ENCODE data around the gene CYP27A1.

The CYP27A1 gene

GRCh38 chr2:218776488-218776887 lies 5.5 kb upstream of the CYP27A1 start:
- DNase-seq, result no peak

DNA sequence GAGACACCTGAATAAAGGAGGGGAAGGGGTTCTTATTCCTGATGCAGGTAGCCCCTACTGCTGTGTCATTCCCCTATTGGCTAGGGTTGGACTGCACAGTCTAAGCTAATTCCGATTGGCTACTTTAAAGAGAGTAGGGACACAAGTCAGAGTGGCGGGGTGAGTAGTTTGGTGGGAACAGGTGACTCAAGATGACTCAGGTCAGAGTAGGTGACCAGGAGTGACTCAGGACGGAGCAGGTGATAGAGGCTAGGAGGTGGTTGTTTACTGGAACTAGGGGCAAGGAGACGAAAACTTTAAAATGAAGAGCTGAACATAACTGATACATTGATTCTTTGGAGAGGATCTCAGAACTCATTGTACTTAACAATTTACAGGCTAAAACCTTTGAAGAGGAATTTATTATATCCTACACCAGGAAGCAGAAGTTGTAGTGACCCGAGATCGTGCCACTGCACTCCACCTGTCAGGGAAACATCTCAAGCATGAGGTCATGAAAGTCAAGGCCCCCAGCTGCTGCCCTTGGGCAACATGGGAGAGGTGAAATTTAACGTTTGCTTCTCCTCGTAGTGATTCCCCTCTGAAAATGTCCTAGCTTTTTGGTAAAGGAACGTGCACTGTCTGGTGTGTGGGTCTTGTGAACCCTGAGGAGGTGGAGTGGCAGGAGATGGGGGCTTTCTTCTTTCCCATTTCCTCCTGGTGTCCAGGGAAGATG lies 4.5 kb upstream of the CYP27A1 start:
- no peak for DNase-seq

- no peak for DNase-seq
Observed at GRCh38 chr2:218780046-218780445, 1.9 kb upstream of the CYP27A1 start.

DNA sequence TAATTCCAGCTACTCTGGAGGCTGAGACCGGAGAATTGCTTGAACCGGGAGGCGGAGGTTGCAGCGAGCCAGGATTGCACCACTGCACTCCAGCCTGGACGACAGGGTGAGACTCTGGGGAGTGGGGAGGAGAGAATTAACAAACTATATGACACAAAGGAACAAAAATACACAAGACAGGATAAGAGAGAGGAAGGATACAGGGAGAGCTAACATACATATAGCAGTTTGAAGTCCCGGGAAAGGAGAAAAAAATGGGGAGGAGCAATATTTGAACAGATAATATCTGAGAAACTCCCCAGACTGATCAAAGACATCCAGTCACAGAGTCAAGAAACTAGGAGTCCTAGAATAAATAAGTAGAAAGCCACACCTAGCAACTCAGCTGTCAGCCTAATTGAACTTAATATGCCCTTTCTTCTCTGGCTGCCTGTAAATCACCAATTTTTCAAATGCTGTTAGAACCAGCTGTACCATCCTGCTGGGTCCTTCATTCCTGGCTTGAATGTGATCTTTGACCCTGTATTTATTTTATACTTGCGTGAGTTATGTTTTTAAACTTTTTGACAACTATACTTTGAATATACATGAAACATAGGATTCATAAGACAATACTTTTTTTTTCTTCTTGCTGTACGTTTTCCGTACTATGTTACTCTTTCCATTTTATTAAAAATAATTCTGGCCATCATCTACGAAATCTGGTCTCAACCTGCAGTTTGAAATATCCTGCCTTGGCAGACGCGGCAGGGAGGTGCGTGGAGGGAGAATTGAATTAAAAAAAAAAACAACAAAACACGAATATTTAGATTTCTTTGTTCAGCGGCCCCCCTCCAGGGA lies 876 bp upstream of the CYP27A1 start:
- no peak for DNase-seq

- DNase-seq, result no peak
Observed at GRCh38 chr2:218782528-218782844, 539 bp downstream of the CYP27A1 start.

DNA sequence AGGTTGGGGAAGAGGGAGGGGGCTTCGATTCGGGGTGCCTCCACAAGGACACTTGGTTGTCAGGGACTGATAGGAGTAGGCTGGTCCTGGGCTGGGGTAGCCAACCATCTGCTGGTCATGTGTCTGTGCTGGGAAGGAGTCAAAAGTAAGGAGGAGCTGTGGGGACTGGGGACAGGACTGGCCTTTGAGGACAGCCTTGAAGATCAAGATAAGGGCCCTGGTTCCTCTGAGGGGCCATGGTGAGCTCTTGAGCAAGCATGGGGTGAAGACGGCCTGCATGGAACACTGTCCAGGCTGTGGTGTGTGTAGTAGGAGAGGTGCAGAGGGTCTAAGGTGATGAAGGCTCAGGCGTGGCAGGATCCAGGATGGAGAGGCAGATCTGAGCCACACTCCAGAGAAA lies 1.7 kb downstream of the CYP27A1 start:
- DNase-seq, result no peak

GRCh38 chr2:218785103-218785502 lies 3.2 kb downstream of the CYP27A1 start:
- DNase-seq, result no peak

GRCh38 chr2:218786133-218786532 lies 4.2 kb downstream of the CYP27A1 start:
- DNase-seq, result no peak

DNA sequence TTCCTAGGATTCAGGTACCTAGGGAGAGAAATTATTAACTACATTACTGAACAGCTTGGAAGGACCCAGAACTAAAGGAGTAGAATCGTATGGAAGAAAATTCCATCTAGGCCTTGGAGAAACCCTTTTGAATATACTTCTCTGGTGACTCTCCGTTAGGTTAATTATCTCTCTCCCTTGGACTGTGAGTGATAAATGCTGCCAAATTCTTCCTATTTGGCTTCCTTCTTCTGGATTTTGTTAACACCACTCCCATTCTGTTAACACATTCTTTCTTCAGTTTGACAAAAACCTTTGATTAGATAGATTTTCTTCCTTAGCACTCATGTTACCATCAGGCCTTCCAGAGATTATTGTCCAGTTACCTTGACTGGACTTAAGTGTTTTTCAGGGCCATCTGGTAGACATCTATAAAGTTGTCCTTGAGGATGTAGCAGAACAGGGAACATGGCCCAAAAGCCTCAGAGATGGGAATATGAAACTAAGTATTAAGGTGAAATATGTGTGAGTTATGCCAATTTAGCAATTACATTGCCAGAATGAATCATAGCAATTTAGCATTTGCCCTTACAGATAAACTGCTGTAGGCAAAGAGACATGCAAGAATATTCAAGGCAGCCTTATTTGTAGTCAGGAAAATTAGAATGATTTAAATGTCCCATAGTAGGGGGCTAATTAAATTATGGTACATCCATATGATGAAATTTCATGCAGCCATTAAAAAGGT lies 6.7 kb downstream of the CYP27A1 start:
- no peak for DNase-seq

- no peak for DNase-seq
Observed at GRCh38 chr2:218792433-218792832, 10.5 kb downstream of the CYP27A1 start.

GRCh38 chr2:218796691-218797090 lies 14.7 kb downstream of the CYP27A1 start:
- no peak for DNase-seq

- DNase-seq, result no peak
Observed at GRCh38 chr2:218798767-218799504, 17.0 kb downstream of the CYP27A1 start.

DNA sequence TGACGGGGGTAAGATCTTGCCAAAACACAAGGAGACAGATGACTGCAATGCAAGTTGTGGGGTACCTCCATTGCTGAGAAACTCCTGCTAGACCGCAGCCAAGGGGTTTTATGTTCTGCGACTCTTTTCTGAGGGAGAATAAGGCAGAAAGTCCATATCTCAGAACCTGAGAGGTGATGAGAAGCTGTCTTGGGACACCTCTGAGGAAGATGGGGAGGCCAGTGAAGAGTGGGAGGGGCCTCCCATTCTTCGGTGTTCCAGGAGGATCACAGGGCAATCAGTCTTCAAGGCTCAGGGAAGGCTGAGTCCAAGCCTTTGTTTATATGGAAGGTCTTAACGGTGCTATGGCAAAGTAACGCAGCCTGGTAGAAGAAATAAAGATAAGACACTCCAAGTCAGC lies 18.0 kb downstream of the CYP27A1 start:
- no peak for DNase-seq

DNA sequence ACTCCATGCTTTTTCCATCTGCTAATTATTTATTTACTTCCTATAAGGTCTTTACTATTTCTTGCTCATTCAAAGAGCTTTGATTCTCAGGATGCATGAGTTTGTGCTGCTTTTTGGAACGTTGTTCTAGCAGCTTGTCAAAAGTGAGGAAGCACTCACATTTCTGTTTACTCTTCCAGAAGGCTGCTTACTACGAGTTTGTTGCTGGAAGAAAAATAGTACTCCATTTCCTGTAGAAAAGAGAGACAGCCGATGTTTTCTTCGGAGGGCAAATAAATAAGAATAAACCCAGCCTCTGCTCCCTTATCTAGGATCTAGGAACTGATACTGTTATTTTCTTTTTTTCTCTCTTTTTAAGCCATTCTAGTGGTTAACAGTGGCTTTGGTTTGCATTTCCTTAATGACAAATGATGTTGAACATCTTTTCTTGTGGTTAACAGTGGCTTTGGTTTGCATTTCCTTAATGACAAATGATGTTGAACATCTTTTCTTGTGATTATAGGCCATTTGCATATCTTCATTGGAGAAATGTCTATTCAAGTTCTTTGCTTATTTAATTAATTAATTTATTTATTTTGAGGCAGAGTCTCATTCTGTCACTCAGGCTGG lies 20.5 kb downstream of the CYP27A1 start:
- DNase-seq, result peak; percentile 66

GRCh38 chr2:218804817-218805216 lies 22.9 kb downstream of the CYP27A1 start:
- no peak for DNase-seq

GRCh38 chr2:218805627-218806026 lies 23.7 kb downstream of the CYP27A1 start:
- DNase-seq, result no peak

- DNase-seq, result no peak
Observed at GRCh38 chr2:218806346-218806978, 24.5 kb downstream of the CYP27A1 start.

GRCh38 chr2:218807626-218808025 lies 25.7 kb downstream of the CYP27A1 start:
- DNase-seq, result no peak

DNA sequence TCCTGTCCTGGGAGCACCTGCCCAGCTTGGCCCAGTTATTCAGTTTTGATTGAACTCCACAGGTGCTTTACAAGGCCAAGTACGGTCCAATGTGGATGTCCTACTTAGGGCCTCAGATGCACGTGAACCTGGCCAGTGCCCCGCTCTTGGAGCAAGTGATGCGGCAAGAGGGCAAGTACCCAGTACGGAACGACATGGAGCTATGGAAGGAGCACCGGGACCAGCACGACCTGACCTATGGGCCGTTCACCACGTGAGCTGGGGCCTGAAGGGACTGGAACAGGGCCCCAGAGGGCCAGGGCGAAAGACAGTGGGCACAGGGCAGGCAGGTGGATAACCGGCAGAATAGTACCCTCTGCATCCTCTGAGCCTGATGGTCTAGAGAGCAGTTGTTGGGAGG lies 27.6 kb downstream of the CYP27A1 start:
- no peak for DNase-seq

DNA sequence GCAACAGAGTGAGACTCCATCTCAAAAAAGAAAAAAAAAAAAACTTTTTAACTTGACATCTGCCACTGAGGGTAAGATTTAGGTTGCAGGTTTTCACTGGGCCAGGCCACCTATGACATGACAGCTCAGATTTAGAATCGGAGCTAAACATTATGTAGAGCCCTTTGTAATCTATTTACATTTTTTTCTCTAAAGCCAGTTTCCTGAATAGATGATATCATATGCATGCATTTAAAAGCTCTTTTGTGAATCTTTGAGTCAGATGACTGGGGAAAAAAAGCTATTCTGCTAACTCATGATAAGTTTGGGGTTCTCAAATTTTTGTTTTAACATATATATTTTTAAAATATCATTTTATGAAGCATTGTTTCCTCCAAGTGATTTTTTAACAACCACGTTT lies 28.3 kb downstream of the CYP27A1 start:
- no peak for DNase-seq

- DNase-seq, result no peak
Observed at GRCh38 chr2:218811382-218811781, 29.4 kb downstream of the CYP27A1 start.

Measured in central memory CD4-positive, alpha-beta T cell (primary cell).